Medulla oblongata (tissue), 1 donor: Measurements from ENCODE around the gene RHO.
A peak's percentile ranks its signal among the peaks of the same experiment; 100 is the strongest.
"Not testable (repeated sequence)": the region's sequence is repeated elsewhere in the genome, so short reads cannot be mapped to it uniquely, and the experiment has no call there.

ENCODE experiments used
- DNase-seq: peaks from one replicate; pipeline ENCODE4 v3.0.0-alpha.2; 2015; ENCODE audit errors: extremely low spot score

Gene RHO

DNA sequence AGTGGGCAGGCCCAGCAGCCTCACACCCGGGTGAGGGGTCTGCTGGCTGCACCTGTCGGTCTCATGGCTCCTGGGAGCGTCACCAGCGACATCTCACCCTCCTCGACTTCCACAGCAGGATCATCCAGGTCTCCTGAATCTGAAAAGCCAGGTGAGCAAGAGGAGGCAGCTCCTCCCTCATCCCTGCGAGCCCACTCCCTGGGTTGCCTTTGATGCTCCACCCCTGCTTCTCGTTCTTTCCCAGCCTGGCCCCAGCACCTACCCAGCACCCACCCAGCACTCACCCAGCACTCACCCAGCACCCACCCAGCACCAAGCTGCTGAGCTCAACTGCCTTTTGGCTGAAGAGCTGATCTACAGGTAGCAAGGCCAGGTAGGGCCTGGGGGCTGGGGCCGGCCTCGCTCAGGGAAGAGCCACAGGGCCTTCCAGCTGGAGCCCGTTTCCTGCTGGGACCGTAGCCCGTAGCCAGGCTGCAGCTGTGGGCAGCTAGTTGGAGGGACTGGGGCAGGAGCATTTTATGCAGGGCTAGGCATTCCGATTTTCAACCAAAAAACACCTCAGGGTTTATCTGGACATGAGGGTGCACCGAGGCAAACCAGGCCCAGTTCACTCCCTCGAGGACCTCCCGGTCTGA, 14.8 kb downstream of the RHO start, which contains the start of gene H1-8:
H1-8 (plus strand) TSS at position 20 of the 635 bp plus-strand sequence; CDS start at position 64, 44 bp downstream.
- no peak for DNase-seq

- DNase-seq = no peak
Observed at GRCh38 chr3:129543999-129544398, 15.6 kb downstream of the RHO start.

- not testable (repeated sequence) for DNase-seq
Observed at GRCh38 chr3:129545951-129546350, 17.5 kb downstream of the RHO start.

DNA sequence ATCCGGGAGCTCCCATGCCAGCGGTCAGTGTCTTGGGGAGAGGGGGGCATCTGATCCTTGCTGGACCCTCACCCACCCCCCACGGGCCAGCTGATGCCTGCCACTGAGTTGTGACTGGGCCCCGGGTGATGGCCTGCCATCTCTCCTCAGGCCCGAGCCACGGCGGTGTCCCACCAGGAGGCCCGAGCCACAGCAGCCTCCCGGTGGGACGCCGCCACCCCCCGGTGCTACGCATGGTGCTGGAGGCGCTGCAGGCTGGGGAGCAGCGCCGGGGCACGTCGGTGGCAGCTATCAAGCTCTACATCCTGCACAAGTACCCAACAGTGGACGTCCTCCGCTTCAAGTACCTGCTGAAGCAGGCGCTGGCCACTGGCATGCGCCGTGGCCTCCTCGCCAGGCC, 18.8 kb downstream of the RHO start:
- no peak for DNase-seq

DNA sequence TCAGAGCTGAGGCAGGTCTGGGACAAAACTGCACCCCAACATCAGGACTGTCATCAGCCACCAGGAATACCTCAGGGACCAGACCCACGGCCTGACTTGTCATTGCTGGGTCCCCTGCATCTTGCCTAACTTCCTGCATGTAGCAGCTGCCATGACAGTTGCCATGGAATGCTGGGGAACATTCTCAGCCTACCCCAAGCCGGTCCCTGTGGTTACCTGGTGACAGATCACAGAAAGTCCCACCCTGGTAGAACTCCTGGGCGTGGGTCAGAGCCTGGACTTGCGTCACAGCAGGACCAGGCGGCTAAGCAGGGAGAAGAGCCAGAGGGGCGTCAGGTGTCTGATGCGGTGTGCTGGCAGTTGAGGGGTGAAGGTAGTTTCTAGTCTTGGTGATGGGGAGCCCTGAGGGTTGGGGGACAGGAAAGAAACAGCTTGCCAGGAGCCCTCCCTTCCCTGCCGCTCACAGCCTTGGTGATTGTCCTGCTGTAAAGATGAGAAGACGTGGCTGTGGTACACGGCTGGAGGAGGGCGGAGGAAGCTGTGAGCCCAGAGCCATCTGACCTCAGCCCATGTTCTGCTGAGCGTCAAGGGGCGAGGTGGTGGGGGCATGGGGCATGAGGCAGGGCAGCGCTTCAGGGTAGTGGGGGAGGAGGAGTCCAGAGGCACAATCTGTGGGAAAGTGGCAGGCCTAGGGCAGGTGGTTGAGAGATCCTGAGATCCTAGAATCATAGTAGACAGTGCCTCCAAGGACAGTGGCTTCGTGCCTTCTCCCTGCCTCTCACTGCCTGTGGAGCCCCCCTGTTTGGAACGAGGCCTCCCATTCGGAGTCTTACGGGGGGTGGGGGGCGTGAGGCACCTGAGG, 19.9 kb downstream of the RHO start:
- DNase-seq = no peak

DNA sequence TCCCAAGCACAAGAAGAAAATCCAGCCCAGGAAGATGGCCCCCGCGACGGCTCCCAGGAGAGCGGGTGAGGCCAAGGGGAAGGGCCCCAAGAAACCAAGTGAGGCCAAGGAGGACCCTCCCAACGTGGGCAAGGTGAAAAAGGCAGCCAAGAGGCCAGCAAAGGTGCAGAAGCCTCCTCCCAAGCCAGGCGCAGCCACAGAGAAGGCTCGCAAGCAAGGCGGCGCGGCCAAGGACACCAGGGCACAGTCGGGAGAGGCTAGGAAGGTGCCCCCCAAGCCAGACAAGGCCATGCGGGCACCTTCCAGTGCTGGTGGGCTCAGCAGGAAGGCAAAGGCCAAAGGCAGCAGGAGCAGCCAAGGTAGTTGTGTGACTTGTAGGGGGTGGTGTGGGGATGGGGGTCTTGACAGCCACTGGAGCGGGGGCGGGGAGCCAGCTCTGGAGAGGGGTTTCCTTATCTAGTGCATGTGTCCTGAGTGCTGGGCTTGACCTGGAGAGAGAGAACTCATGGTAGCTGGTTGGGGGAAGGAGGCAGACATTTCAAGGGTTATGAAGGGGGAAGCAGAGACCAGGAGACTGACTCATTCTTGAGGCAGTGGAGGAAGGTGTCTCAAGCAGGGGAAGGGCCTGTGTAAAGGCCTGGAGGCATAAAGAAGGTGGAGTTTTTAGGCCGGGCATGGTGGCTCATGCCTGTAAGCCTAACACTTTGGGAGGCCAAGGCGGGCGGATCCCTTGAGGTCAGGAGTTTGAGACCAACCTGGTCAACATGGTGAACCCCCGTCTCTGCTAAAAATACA, 20.8 kb downstream of the RHO start:
- no peak for DNase-seq

- no peak for DNase-seq
Observed at GRCh38 chr3:129549805-129550204, 21.4 kb downstream of the RHO start.

- DNase-seq = peak; percentile 30
Observed at GRCh38 chr3:129552287-129553050, 24.0 kb downstream of the RHO start.

DNA sequence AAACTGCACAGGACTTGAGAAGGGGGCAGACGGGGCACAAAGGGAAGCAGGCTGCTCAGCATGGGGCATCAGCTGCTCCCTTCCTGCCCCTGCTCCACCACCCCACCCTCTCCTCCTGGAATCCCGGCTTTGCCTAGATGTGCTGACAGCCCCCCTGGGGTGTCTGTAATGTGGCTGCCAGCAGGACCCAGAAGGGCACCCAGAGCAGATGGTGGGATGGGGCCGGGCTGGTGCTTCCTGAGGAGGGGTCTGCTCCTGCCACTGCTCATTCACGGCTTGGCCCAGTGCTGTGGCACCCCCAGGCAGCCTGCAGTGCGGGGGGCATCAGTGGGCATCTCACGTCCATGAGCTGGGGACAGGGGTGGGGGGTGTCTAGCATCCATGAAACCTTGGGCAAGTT, 24.7 kb downstream of the RHO start:
- no peak for DNase-seq

DNA sequence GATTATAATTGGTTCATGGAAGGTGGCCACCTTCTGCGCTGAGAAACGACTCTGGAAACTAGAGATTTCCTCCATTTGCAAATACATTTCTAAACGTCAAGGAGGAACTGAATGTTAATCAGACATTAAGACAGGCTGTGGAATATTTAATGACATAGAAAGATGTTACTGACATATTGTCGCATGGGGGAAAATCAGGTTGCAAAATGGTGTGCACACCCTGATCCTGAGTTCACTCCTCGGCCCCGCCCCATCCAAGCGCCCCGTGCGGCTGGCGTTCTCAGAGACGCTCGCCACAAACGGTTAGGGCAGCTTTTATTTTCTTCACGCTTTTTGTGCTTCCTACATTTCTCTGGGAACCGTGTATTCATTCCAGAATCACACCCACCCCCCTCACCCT, 25.3 kb downstream of the RHO start:
- DNase-seq = no peak

- DNase-seq = no peak
Observed at GRCh38 chr3:129554356-129555152, 26.1 kb downstream of the RHO start.

DNA sequence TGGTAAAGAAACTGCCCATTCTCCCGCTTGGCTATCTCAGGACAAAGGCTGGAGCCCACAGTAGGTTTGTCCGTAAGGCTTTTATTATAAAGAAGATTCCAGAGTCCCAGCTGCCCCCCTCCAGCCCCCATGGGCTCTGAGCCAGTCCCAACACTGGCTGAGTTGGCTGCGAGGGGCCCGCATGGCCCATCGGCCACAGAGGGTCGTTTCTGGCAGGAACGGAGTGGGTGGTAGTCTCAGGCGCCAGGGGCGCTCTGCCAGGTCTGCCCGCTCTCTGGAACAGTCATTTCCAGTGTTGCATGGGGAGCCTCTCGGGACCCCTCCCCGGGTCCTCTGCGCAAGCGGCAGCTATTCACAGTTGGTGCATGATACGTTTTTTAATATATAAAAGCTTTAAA, 26.7 kb downstream of the RHO start:
- no peak for DNase-seq

DNA sequence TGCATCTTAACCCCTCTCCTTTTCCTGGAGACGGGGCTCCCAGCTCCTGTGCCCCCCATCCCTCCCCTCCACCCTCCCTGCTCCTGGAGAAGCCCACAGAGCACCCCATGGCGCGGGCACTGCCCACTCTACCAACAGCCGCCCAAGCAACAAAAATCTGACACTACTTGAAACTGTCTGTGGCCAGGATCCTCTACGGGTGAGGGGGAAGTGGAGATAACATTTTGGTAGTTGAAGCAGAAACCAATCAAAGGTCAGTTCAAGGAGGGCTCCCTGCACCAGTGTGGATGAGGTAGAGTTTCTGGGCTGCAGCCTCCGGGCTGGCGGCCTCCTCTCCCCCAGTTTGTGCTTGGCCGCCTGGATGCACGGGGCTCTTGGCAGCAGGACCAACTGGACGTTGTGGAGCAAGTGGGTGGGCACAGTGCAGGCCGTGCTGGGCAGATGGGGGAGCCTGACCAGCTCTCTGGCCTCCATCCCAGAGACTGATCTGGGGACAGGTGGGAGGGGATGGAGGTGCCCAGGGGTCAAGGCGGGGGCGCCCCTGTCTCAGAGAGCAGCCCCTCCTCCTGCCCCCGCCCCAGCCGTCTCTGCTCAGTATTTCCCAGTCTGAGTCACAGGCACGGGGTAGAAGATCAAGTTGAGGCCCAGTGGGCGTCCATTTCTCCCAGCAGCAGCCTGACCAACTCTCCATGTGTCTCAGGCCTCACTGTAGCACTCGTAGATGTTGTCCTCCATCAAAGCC, 27.3 kb downstream of the RHO start:
- DNase-seq = no peak

DNA sequence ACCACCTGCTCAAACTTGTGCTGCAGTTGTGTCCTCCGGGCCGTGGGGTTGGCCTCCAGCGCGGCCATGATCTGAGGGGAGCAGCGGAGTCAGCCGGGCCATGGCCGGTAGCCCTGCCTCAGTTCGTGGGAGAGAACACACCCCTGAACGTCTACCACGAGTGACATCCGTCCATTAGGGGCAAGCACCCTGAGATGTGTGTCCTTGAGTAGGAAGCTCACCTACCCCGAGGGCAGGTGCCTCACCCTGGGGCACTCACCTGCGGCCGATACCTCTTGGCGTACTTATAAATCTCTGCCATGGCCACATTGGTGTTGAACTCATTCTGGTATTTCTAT, 27.9 kb downstream of the RHO start:
- DNase-seq = no peak

- DNase-seq = no peak
Observed at GRCh38 chr3:129556890-129557547, 28.6 kb downstream of the RHO start.

GRCh38 chr3:129557548-129557894, 29.1 kb downstream of the RHO start:
- DNase-seq = no peak

DNA sequence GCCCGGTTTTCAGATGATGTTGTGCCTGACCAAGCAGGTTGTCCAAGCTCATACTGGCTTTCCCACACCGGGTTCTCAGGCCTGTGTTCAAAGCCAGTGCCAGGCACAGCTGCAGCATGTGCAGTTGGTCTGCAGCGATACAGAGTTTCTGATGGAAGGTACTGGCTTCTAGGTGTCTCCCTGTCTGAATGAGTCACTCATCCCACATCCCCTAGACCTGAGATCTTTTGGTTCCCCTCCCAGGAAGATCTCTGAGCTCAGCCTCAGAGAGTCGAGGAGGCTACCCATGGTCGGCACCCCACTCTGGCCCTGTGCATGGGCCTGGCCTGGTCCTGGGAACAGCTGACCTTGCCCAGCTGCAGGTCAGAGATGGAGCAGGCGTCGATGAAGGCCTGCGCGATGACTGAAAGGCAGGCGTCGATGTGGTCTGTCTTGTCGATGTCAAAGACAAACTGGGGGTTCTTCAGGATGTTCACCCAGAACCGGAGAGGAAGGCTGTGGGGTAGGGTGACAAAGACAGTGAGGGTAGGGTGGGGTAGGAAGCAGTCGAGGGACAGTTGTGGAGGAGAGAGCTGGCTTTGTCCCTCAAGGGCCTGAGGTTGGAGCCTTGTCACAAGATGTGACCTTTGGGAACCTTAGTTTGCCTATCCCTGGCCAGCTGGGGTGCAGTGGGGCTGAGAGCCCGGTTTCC, 29.8 kb downstream of the RHO start:
- DNase-seq = no peak

- no peak for DNase-seq
Observed at GRCh38 chr3:129558772-129559564, 30.5 kb downstream of the RHO start.
